Testis (tissue), 2 donors: ENCODE data around the gene C1QB.

Experiments used
- POLR2A ChIP-seq: fragments of 450-650 bp; IDR thresholded peaks from one replicate; pipeline ENCODE4 v1.6.1; 2017; ENCODE audit warnings: antibody characterized with exemption, mild to moderate bottlenecking, moderate library complexity
- TF ChIP-seq, protein P1 (sequence below), 3 experiments: fragments of 450-650 bp in 2 of 3; fragments of 200-600 bp in 1 of 3; sonication (generic) in 1 of 3; IDR thresholded peaks; one replicate each; pipeline ENCODE4 v1.5.1; 2016 to 2019; ENCODE audit warnings: antibody characterized with exemption in 3 of 3, mild to moderate bottlenecking in 2 of 3, moderate library complexity in 1 of 3

- TF ChIP-seq, protein P1, sequence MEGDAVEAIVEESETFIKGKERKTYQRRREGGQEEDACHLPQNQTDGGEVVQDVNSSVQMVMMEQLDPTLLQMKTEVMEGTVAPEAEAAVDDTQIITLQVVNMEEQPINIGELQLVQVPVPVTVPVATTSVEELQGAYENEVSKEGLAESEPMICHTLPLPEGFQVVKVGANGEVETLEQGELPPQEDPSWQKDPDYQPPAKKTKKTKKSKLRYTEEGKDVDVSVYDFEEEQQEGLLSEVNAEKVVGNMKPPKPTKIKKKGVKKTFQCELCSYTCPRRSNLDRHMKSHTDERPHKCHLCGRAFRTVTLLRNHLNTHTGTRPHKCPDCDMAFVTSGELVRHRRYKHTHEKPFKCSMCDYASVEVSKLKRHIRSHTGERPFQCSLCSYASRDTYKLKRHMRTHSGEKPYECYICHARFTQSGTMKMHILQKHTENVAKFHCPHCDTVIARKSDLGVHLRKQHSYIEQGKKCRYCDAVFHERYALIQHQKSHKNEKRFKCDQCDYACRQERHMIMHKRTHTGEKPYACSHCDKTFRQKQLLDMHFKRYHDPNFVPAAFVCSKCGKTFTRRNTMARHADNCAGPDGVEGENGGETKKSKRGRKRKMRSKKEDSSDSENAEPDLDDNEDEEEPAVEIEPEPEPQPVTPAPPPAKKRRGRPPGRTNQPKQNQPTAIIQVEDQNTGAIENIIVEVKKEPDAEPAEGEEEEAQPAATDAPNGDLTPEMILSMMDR (IDR thresholded peaks at IDR 0.05): no peak
- no peak for TF ChIP-seq POLR2A
These were observed 56.2 kb downstream of the C1QB start for GRCh38 chr1:22709227-22709626.
